T-cell (primary cell): ENCODE data around the gene SMC5. TPM values are rescaled to one million over a fixed set of nuclear protein-coding genes. Genes with fewer than 3 reads are reported as not detected.
"Not testable (repeated sequence)": the region's sequence is repeated elsewhere in the genome, so short reads cannot be mapped to it uniquely, and the experiment has no call there.

ENCODE experiments used
- ATAC-seq, 4 experiments: fragments of 200-7000 bp in 3 of 4; fragments of 150-1000 bp in 1 of 4; cut with Tn5 transposase; replicated peaks in 1 of 4; 1 replicate in 3 of 4; 2 replicates in 1 of 4; pipeline ENCODE4 v1.10.0; 2021; ENCODE audit warnings: moderate library complexity in 3 of 4, mild to moderate bottlenecking in 2 of 4, moderate number of reproducible peaks in 1 of 4
- CTCF ChIA-PET, 2 donors: fragments of 300-600 bp; sonication (Branson Sonifier 250); formaldehyde crosslinking; loops; one replicate each; lab custom pipeline; 2022; ENCODE audit warnings: antibody characterized with exemption in 2 of 2; lab: Charles Lee
- POLR2A ChIA-PET, 2 donors: fragments of 300-600 bp; sonication (Branson Sonifier 250); formaldehyde crosslinking; loops; one replicate each; lab custom pipeline; 2022; ENCODE audit warnings: antibody characterized with exemption in 2 of 2; lab: Charles Lee
- DNase-seq, 35 experiments: peaks; one replicate each; pipeline versions ENCODE4 v3.0.0 to v3.0.0-alpha.2; 2013 to 2023
- H3K27ac ChIP-seq: one replicate; pipeline ENCODE4 v1.5.1; 2013; ENCODE audit warnings: low read length
- H3K27me3 ChIP-seq, 2 experiments: replicated peaks in 1 of 2; 1 replicate in 1 of 2; 2 replicates in 1 of 2; pipeline versions ENCODE4 v1.6.1 to v1.7.0; 2013; ENCODE audit warnings: low read length in 1 of 2, mixed read lengths in 1 of 2; ENCODE audit not compliant: control insufficient read depth in 2 of 2, insufficient read depth in 2 of 2; ENCODE audit errors: extremely low read depth in 1 of 2
- H3K36me3 ChIP-seq, 2 donors: 1 replicate in 1 of 2; 2 replicates in 1 of 2; pipeline versions ENCODE4 v1.6.1 to v1.7.0; 2013; ENCODE audit warnings: low read length in 1 of 2; ENCODE audit not compliant: control insufficient read depth in 2 of 2, insufficient read depth in 1 of 2; ENCODE audit errors: extremely low read depth in 1 of 2
- H3K4me1 ChIP-seq, 2 experiments: 1 replicate in 1 of 2; 2 replicates in 1 of 2; pipeline versions ENCODE4 v1.6.1 to v1.7.0; 2013; ENCODE audit warnings: low read length in 2 of 2, mixed read lengths in 1 of 2; ENCODE audit not compliant: insufficient read depth in 2 of 2, control insufficient read depth in 1 of 2; ENCODE audit errors: extremely low read depth in 1 of 2
- H3K4me3 ChIP-seq, 2 donors: 1 replicate in 1 of 2; 2 replicates in 1 of 2; pipeline versions ENCODE4 v1.5.1 to v1.7.0; 2013; ENCODE audit warnings: mild to moderate bottlenecking in 2 of 2, low read length in 1 of 2, moderate library complexity in 1 of 2; ENCODE audit not compliant: control insufficient read depth in 1 of 2; ENCODE audit errors: extremely low read depth in 1 of 2
- H3K9me3 ChIP-seq: 2 replicates; pipeline ENCODE4 v1.7.0; 2013
- H3K27ac Mint-ChIP-seq, 2 donors: one replicate each; pipeline ENCODE4 v1.8.0; 2020 to 2021; ENCODE audit warnings: mild to moderate bottlenecking in 2 of 2, mixed read lengths in 2 of 2
- H3K27me3 Mint-ChIP-seq, 2 donors: one replicate each; pipeline ENCODE4 v1.8.0; 2021 to 2022; ENCODE audit warnings: mixed read lengths in 2 of 2
- H3K36me3 Mint-ChIP-seq: one replicate; pipeline ENCODE4 v1.8.0; 2021; ENCODE audit warnings: mixed read lengths
- H3K4me1 Mint-ChIP-seq, 3 donors: one replicate each; pipeline ENCODE4 v1.8.0; 2020 to 2022; ENCODE audit warnings: mixed read lengths in 3 of 3, mild to moderate bottlenecking in 1 of 3
- H3K4me3 Mint-ChIP-seq, 3 donors: one replicate each; pipeline ENCODE4 v1.8.0; 2020 to 2022; ENCODE audit warnings: mild to moderate bottlenecking in 3 of 3, mixed read lengths in 3 of 3, moderate library complexity in 3 of 3
- H3K9me3 Mint-ChIP-seq, 3 donors: one replicate each; pipeline ENCODE4 v1.8.0; 2020 to 2022; ENCODE audit warnings: mixed read lengths in 3 of 3
- WGBS: methylation state at CpG from one replicate; pipeline ENCODE4 v1.1.5; 2013; ENCODE audit warnings: missing lambda C conversion rate; ENCODE audit not compliant: insufficient coverage; 5-methylcytosine and 5-hydroxymethylcytosine counted together
- total RNA-seq, 35 experiments: library from RNA in 6 of 35; stranded (reverse) in 6 of 35; fragments of 120-200 nt in 1 of 35; gene quantifications; one replicate each; pipeline versions ENCODE4 v1.2.1 to v1.2.4 and lab custom pipeline; 2013 to 2026

The SMC5 gene
- total RNA-seq, 5 donors from 2014 or later (not counting 1 experiment from before 2014, with no cell fraction given), result 31.6 to 35.5 (median 34.5) TPM

GRCh38 chr9:70228611-70229010 is 30.2 kb upstream of the SMC5 start:
- ChIA-PET CTCF (interaction anchor here in 1 of 2 donors (0.6 kb wide), 1 partner anchor 490 kb away, joined by 7 read pairs; no protein-coding TSS in a partner anchor), POLR2A (no interaction called here)
- Histone ChIP-seq H3K36me3 (no peaks in the 10 kb centered on the region), H3K4me3 (no peak overlapping the region), H3K9me3 (no peaks in the 10 kb centered on the region), H3K27ac (no peak overlapping the region), H3K27me3 (peaks cover 0 to 9% of the 10 kb centered on the region in 2 experiments), H3K4me1 (no peaks in the 10 kb centered on the region)
- Mint-ChIP-seq H3K36me3 (peaks cover under 1% of the 10 kb centered on the region), H3K4me3 (no peak overlapping the region), H3K4me1 (no peaks in the 10 kb centered on the region), H3K27me3 (peaks cover under 1 to 7% of the 10 kb centered on the region in 2 donors), H3K27ac (no peak overlapping the region), H3K9me3 (no peaks in the 10 kb centered on the region)
- no CpG with 5 or more reads among the region's 2 CpGs for WGBS
- DNase-seq, result no peak
- ATAC-seq, result no peak

DNA sequence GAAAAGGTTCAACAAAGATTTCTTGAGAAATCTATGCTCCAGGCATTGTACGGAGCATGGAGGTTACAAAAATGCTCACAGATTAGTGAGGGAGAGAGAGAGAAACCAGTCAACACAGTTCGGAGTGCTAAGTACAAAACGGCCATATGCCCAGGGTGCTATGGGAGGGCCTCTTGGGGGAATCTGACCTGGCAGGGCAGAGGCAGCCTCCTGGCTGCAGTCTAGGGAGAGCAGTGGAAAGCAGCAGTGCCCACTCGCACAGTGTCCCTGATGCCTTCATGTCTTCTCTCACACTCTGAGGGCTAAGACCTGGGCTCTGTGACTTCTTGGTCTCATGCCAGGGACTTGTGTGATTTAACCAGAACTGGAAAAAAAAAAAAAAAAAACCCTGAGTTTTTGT is 29.8 kb upstream of the SMC5 start:
- ATAC-seq (no peak), DNase-seq (no peak)
- Histone ChIP-seq H3K27ac (no peak overlapping the region), H3K36me3 (no peaks in the 10 kb centered on the region), H3K4me3 (no peak overlapping the region), H3K9me3 (no peaks in the 10 kb centered on the region), H3K4me1 (no peaks in the 10 kb centered on the region), H3K27me3 (peaks cover 0 to 10% of the 10 kb centered on the region in 2 experiments)
- POLR2A ChIA-PET, result no interaction called here
- WGBS, result 100% methylated on average over 3 of the region's 4 CpGs
- Mint-ChIP-seq H3K4me1 (no peaks in the 10 kb centered on the region), H3K27me3 (peaks cover 3 to 7% of the 10 kb centered on the region in 2 donors), H3K9me3 (no peaks in the 10 kb centered on the region), H3K36me3 (peaks cover 5% of the 10 kb centered on the region), H3K27ac (no peak overlapping the region), H3K4me3 (no peak overlapping the region)
- CTCF ChIA-PET, result interaction anchor here in 1 of 2 donors (0.6 kb wide), 1 partner anchor 491 kb away, joined by 7 read pairs; no protein-coding TSS in a partner anchor

- no peak overlapping the region for H3K4me3 Mint-ChIP-seq
- ChIA-PET CTCF (no interaction called here), POLR2A (no interaction called here)
- DNase-seq (no peak), ATAC-seq (no peak)
- H3K4me1 Mint-ChIP-seq, result no peaks in the 10 kb centered on the region
- Histone ChIP-seq H3K27ac (no peak overlapping the region), H3K27me3 (peaks cover 0 to 10% of the 10 kb centered on the region in 2 experiments), H3K9me3 (no peaks in the 10 kb centered on the region), H3K4me1 (no peaks in the 10 kb centered on the region), H3K4me3 (no peak overlapping the region), H3K36me3 (no peaks in the 10 kb centered on the region)
- no CpG with 5 or more reads among the region's 3 CpGs for WGBS
- H3K36me3 Mint-ChIP-seq, result peaks cover 5% of the 10 kb centered on the region
- no peak overlapping the region for H3K27ac Mint-ChIP-seq
- H3K27me3 Mint-ChIP-seq, result peaks cover 3 to 7% of the 10 kb centered on the region in 2 donors
- no peaks in the 10 kb centered on the region for H3K9me3 Mint-ChIP-seq
Measured at GRCh38 chr9:70229579-70229978, 29.2 kb upstream of the SMC5 start.

GRCh38 chr9:70232476-70232875 is 26.3 kb upstream of the SMC5 start:
- CTCF ChIA-PET, result no interaction called here

GRCh38 chr9:70234208-70234607 is 24.6 kb upstream of the SMC5 start:
- DNase-seq, H3K4me3 ChIP-seq, H3K4me3 Mint-ChIP-seq, H3K9me3 Mint-ChIP-seq, H3K9me3 ChIP-seq, POLR2A ChIA-PET, H3K4me1 ChIP-seq, H3K36me3 Mint-ChIP-seq, CTCF ChIA-PET, H3K4me1 Mint-ChIP-seq, H3K36me3 ChIP-seq, H3K27ac Mint-ChIP-seq, ATAC-seq, H3K27ac ChIP-seq: not testable (repeated sequence)
- H3K27me3 Mint-ChIP-seq, result peaks cover 3 to 14% of the 10 kb centered on the region in 2 donors
- 93% methylated on average over 8 of the region's 9 CpGs for WGBS
- H3K27me3 ChIP-seq, result peaks cover 0 to 10% of the 10 kb centered on the region in 2 experiments

More at GRCh38 chr9:70232476-70232875, 26.3 kb upstream of the SMC5 start:
- Histone ChIP-seq H3K4me3 (no peak overlapping the region), H3K9me3 (no peaks in the 10 kb centered on the region), H3K4me1 (no peaks in the 10 kb centered on the region), H3K27me3 (peaks cover 0 to 10% of the 10 kb centered on the region in 2 experiments), H3K27ac (no peak overlapping the region), H3K36me3 (no peaks in the 10 kb centered on the region)
- Mint-ChIP-seq H3K4me1 (peaks cover 0 to 10% (median 0%) of the 10 kb centered on the region in 3 donors), H3K27me3 (peaks cover 3 to 14% of the 10 kb centered on the region in 2 donors), H3K27ac (no peak overlapping the region), H3K4me3 (no peak overlapping the region), H3K36me3 (peaks cover 5% of the 10 kb centered on the region), H3K9me3 (peaks cover 0 to 7% (median 6%) of the 10 kb centered on the region in 3 donors)
- POLR2A ChIA-PET, result no interaction called here
- ATAC-seq (no peak), DNase-seq (no peak)
- WGBS, result 50% methylated on average over 2 of the region's 4 CpGs

DNA sequence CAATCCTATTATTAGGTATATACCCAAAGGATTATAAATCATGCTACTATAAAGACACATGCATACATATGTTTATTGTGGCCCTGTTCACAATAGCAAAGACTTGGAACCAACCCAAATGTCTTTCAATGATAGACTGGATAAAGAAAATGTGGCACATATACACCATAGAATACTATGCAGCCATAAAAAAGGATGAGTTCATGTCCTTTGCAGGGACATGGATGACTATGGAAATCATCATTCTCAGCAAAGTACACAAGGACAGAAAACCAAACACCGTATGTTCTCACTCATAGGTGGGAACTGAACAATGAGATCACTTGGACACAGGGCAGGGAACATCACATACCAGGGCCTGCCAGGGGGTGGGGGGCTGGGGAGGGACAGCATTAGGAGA is 12.8 kb upstream of the SMC5 start:
- H3K27me3 ChIP-seq, H3K4me3 Mint-ChIP-seq, POLR2A ChIA-PET, CTCF ChIA-PET, H3K27ac Mint-ChIP-seq, H3K4me1 ChIP-seq, H3K36me3 Mint-ChIP-seq, H3K9me3 Mint-ChIP-seq, H3K36me3 ChIP-seq, H3K4me3 ChIP-seq, H3K9me3 ChIP-seq, ATAC-seq, H3K4me1 Mint-ChIP-seq, DNase-seq, H3K27ac ChIP-seq: not testable (repeated sequence)
- WGBS, result no CpG with 5 or more reads among the region's 1 CpG
- H3K27me3 Mint-ChIP-seq, result peaks cover 4 to 11% of the 10 kb centered on the region in 2 donors
